Thyroid gland (tissue), 4 donors: ENCODE measurements around the gene ETHE1. TPM values are rescaled to one million over a fixed set of nuclear protein-coding genes. Genes with fewer than 3 reads are reported as not detected.

Source experiments
- DNase-seq, 2 donors: peaks; one replicate each; pipeline ENCODE4 v3.0.0-alpha.2; 2019
- H3K27ac ChIP-seq, 3 donors: fragments of 200-600 bp; sonication (generic); 1 replicate in 2 of 3; 2 replicates in 1 of 3; pipeline ENCODE4 v1.5.1; 2016 to 2019; ENCODE audit warnings: mild to moderate bottlenecking in 1 of 3, moderate library complexity in 1 of 3
- H3K27me3 ChIP-seq: fragments of 200-600 bp; sonication (generic); one replicate; pipeline ENCODE4 v1.5.1; 2019
- H3K36me3 ChIP-seq, 2 donors: fragments of 200-600 bp; sonication (generic); one replicate each; pipeline ENCODE4 v1.5.1; 2016 to 2019
- H3K4me1 ChIP-seq, 2 donors: fragments of 200-600 bp; sonication (generic); one replicate each; pipeline ENCODE4 v1.5.1; 2017 to 2019
- H3K4me3 ChIP-seq, 3 donors: fragments of 200-600 bp; sonication (generic); replicated peaks in 1 of 3; 1 replicate in 2 of 3; 2 replicates in 1 of 3; pipeline ENCODE4 v1.5.1; 2016; ENCODE audit warnings: mild to moderate bottlenecking in 1 of 3
- H3K9me3 ChIP-seq: fragments of 200-600 bp; sonication (generic); one replicate; pipeline ENCODE4 v1.5.1; 2017
- CTCF ChIP-seq, 6 experiments: fragments of 200-600 bp in 3 of 6; fragments of 450-650 bp in 3 of 6; sonication (generic) in 3 of 6; IDR thresholded peaks; one replicate each; pipeline ENCODE4 v1.5.1; 2016 to 2019; ENCODE audit warnings: antibody characterized with exemption in 6 of 6, mild to moderate bottlenecking in 2 of 6, inconsistent platforms in 1 of 6, moderate library complexity in 1 of 6
- POLR2A ChIP-seq, 2 donors: fragments of 450-650 bp; IDR thresholded peaks; one replicate each; pipeline ENCODE4 v1.6.1; 2017; ENCODE audit warnings: antibody characterized with exemption in 2 of 2, mild to moderate bottlenecking in 2 of 2, moderate library complexity in 1 of 2
- WGBS, 2 donors: methylation state at CpG; one replicate each; pipeline ENCODE4 v1.1.5; 2017; 5-methylcytosine and 5-hydroxymethylcytosine counted together
- intact Hi-C: fragments of 100-400 bp; cut with DNase I; formaldehyde crosslinking; loops from one replicate; pipeline ENCODE4 v1.15.1; 2023
- total RNA-seq, 4 donors: library from RNA; depleted of rRNA; stranded (reverse); fragments of >200 nt; gene quantifications; one replicate each; pipeline ENCODE4 v1.2.3, GENCODE V29; 2016

The ETHE1 gene
- total RNA-seq, 4 donors from 2014 or later: 22.4 to 61.9 (median 32.5) TPM

- Histone ChIP-seq H3K4me3 (no peak overlapping the region), H3K27ac (no peak overlapping the region), H3K9me3 (no peaks in the 10 kb centered on the region), H3K36me3 (no peaks in the 10 kb centered on the region), H3K27me3 (no peaks in the 10 kb centered on the region), H3K4me1 (no peaks in the 10 kb centered on the region)
- intact Hi-C loops: no loop called here
- TF ChIP-seq POLR2A (IDR thresholded peaks at IDR 0.05) (no peak), CTCF (IDR thresholded peaks at IDR 0.05) (no peak)
- 93 to 97% methylated on average over 6 of the region's 6 CpGs for WGBS, 2 donors
- DNase-seq: no peak
Observed at GRCh38 chr19:43483281-43483680, 43.7 kb downstream of the ETHE1 start.

- H3K9me3 ChIP-seq: no peaks in the 10 kb centered on the region
- H3K27me3 ChIP-seq: no peaks in the 10 kb centered on the region
- 89 to 93% methylated on average over 4 of the region's 4 CpGs for WGBS, 2 donors
- DNase-seq: no peak
- no peaks in the 10 kb centered on the region for H3K4me1 ChIP-seq
- no peak overlapping the region for H3K4me3 ChIP-seq
- no peak overlapping the region for H3K27ac ChIP-seq
- no peak for TF ChIP-seq POLR2A (IDR thresholded peaks at IDR 0.05)
- TF ChIP-seq CTCF (IDR thresholded peaks at IDR 0.05): no peak
- intact Hi-C loops: no loop called here
- H3K36me3 ChIP-seq: no peaks in the 10 kb centered on the region
Observed at GRCh38 chr19:43482193-43482592, 44.8 kb downstream of the ETHE1 start.

- H3K9me3 ChIP-seq: no peaks in the 10 kb centered on the region
- 78 to 91% methylated on average over 6 of the region's 6 CpGs for WGBS, 2 donors
- no peak for TF ChIP-seq CTCF (IDR thresholded peaks at IDR 0.05)
- TF ChIP-seq POLR2A (IDR thresholded peaks at IDR 0.05): no peak
- H3K4me1 ChIP-seq: no peaks in the 10 kb centered on the region
- DNase-seq: no peak
- intact Hi-C loops: no loop called here
- no peaks in the 10 kb centered on the region for H3K36me3 ChIP-seq
- H3K4me3 ChIP-seq: no peak overlapping the region
- H3K27ac ChIP-seq: no peak overlapping the region
- no peaks in the 10 kb centered on the region for H3K27me3 ChIP-seq
Observed at GRCh38 chr19:43481701-43482100, 45.3 kb downstream of the ETHE1 start.

DNA sequence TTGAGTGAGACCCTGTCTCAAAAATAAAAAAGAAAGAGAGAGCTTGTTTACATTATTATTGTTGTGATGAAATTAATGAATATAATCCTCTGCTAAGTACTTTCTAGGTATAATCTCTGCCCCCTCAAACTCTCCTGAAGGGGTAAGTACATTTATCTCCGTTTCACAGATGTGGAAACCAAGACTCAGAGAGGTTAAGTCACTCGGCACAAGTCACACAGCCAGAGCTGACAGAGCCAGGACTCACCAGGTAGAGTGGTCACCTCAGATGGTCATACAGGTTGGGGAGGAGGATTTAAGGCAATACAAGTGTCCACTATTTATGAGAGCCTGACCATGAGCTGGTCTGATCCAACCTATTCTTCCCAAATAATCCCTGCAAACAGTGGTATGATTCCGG, 46.4 kb downstream of the ETHE1 start:
- H3K4me1 ChIP-seq: no peaks in the 10 kb centered on the region
- WGBS, 2 donors: 95 to 96% methylated on average over 3 of the region's 3 CpGs
- no peaks in the 10 kb centered on the region for H3K36me3 ChIP-seq
- DNase-seq: no peak
- no peaks in the 10 kb centered on the region for H3K9me3 ChIP-seq
- no peak overlapping the region for H3K27ac ChIP-seq
- H3K27me3 ChIP-seq: no peaks in the 10 kb centered on the region
- H3K4me3 ChIP-seq: no peak overlapping the region
- no peak for TF ChIP-seq POLR2A (IDR thresholded peaks at IDR 0.05)
- TF ChIP-seq CTCF (IDR thresholded peaks at IDR 0.05): no peak
- intact Hi-C loops: no loop called here

- intact Hi-C loops: no loop called here
- Histone ChIP-seq H3K27me3 (no peaks in the 10 kb centered on the region), H3K36me3 (no peaks in the 10 kb centered on the region), H3K9me3 (no peaks in the 10 kb centered on the region), H3K4me3 (no peak overlapping the region), H3K4me1 (peaks cover 0 to 2% of the 10 kb centered on the region in 2 donors), H3K27ac (no peak overlapping the region)
- TF ChIP-seq CTCF (IDR thresholded peaks at IDR 0.05) (no peak), POLR2A (IDR thresholded peaks at IDR 0.05) (no peak)
- DNase-seq: no peak
- 95 to 99% methylated on average over 4 of the region's 4 CpGs for WGBS, 2 donors
Observed at GRCh38 chr19:43479961-43480561, 46.9 kb downstream of the ETHE1 start.
